ENCODE results near the gene KRTAP11-1. TPM values are rescaled to one million over a fixed set of nuclear protein-coding genes. Genes with fewer than 3 reads are reported as not detected.

The KRTAP11-1 gene, protein sequence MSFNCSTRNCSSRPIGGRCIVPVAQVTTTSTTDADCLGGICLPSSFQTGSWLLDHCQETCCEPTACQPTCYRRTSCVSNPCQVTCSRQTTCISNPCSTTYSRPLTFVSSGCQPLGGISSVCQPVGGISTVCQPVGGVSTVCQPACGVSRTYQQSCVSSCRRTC
- not detected in 2 replicates for total RNA-seq

DNA sequence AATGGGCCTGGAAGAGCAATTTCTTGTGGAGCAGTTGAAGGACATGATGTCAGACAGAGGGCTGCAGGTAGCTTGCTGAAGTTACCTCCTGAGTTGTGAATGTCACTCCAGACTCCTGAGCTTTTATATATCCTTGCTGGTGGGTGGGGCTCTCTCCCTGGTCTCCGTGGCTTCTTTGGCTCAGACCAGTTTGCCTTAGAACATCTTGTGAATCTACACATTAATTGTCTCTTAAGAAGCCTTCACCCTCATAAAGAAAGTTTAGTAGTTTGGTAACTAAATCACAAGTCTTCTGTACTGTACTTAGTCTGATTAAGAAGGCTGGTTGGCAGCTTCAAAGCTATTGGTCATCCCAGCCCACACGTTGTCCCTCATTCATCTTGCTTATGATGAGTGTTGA, at the start of gene KRTAP11-1:
Gene KRTAP11-1, minus strand, starts transcription at position 101 of the 400 bp plus-strand sequence. Its CDS starts 56 bp downstream, at position 45.
- Histone ChIP-seq H3K4me3 (ENCODE audit: low read depth, low read length) (no peak within 1 kb of the TSS), H3K27me3 (ENCODE audit: control insufficient read depth, insufficient read depth, low read length) (no peaks in the 10 kb centered on the region), H3K36me3 (ENCODE audit: control insufficient read depth, insufficient read depth, low read length) (no peaks in the 10 kb centered on the region)
- no peak for FAIRE-seq
- no peak for DNase-seq (ENCODE audit: low read depth)
- TF ChIP-seq CTCF (IDR thresholded peaks at IDR 0.05; ENCODE audit: insufficient read depth, low read length, severe bottlenecking), result no peak

GRCh38 chr21:30924146-30924700, 42.8 kb upstream of the KRTAP11-1 start:
- no peak for FAIRE-seq
- no peak for TF ChIP-seq CTCF (IDR thresholded peaks at IDR 0.05; ENCODE audit: insufficient read depth, low read length, severe bottlenecking)
- Histone ChIP-seq H3K4me3 (ENCODE audit: low read depth, low read length) (no peak overlapping the region), H3K27me3 (ENCODE audit: control insufficient read depth, insufficient read depth, low read length) (no peaks in the 10 kb centered on the region), H3K36me3 (ENCODE audit: control insufficient read depth, insufficient read depth, low read length) (no peaks in the 10 kb centered on the region)
- DNase-seq (ENCODE audit: low read depth), result no peak

- Histone ChIP-seq H3K4me3 (ENCODE audit: low read depth, low read length) (no peak overlapping the region), H3K27me3 (ENCODE audit: control insufficient read depth, insufficient read depth, low read length) (no peaks in the 10 kb centered on the region), H3K36me3 (ENCODE audit: control insufficient read depth, insufficient read depth, low read length) (no peaks in the 10 kb centered on the region)
- no peak for TF ChIP-seq CTCF (IDR thresholded peaks at IDR 0.05; ENCODE audit: insufficient read depth, low read length, severe bottlenecking)
- FAIRE-seq, result no peak
- DNase-seq (ENCODE audit: low read depth), result no peak
Measured at GRCh38 chr21:30921129-30921528, 39.7 kb upstream of the KRTAP11-1 start.

GRCh38 chr21:30917557-30917956, 36.2 kb upstream of the KRTAP11-1 start:
- DNase-seq (ENCODE audit: low read depth) (no peak), FAIRE-seq (no peak)
- Histone ChIP-seq H3K4me3 (ENCODE audit: low read depth, low read length) (no peak overlapping the region), H3K27me3 (ENCODE audit: control insufficient read depth, insufficient read depth, low read length) (no peaks in the 10 kb centered on the region), H3K36me3 (ENCODE audit: control insufficient read depth, insufficient read depth, low read length) (no peaks in the 10 kb centered on the region)
- no peak for TF ChIP-seq CTCF (IDR thresholded peaks at IDR 0.05; ENCODE audit: insufficient read depth, low read length, severe bottlenecking)

- TF ChIP-seq CTCF (IDR thresholded peaks at IDR 0.05; ENCODE audit: insufficient read depth, low read length, severe bottlenecking), result no peak
- FAIRE-seq, result no peak
- no peak overlapping the region for H3K4me3 ChIP-seq (ENCODE audit: low read depth, low read length)
- no peaks in the 10 kb centered on the region for H3K27me3 ChIP-seq (ENCODE audit: control insufficient read depth, insufficient read depth, low read length)
- DNase-seq (ENCODE audit: low read depth), result no peak
- H3K36me3 ChIP-seq (ENCODE audit: control insufficient read depth, insufficient read depth, low read length), result no peaks in the 10 kb centered on the region
Measured at GRCh38 chr21:30900881-30901280, 19.5 kb upstream of the KRTAP11-1 start.
